Stimulated activated CD8-positive, alpha-beta memory T cell treated with anti-CD3 and anti-CD28 coated beads, Interleukin-15, amount 100 ng/mL, for 4 hours (primary cell): Measurements from ENCODE around the gene C2.
"Not testable (repeated sequence)": the region's sequence is repeated elsewhere in the genome, so short reads cannot be mapped to it uniquely, and the experiment has no call there.

Source experiments
- DNase-seq, 2 donors: peaks; one replicate each; pipeline ENCODE4 v3.0.0-alpha.2; 2020; ENCODE audit warnings: low read depth in 2 of 2

Gene C2

DNA sequence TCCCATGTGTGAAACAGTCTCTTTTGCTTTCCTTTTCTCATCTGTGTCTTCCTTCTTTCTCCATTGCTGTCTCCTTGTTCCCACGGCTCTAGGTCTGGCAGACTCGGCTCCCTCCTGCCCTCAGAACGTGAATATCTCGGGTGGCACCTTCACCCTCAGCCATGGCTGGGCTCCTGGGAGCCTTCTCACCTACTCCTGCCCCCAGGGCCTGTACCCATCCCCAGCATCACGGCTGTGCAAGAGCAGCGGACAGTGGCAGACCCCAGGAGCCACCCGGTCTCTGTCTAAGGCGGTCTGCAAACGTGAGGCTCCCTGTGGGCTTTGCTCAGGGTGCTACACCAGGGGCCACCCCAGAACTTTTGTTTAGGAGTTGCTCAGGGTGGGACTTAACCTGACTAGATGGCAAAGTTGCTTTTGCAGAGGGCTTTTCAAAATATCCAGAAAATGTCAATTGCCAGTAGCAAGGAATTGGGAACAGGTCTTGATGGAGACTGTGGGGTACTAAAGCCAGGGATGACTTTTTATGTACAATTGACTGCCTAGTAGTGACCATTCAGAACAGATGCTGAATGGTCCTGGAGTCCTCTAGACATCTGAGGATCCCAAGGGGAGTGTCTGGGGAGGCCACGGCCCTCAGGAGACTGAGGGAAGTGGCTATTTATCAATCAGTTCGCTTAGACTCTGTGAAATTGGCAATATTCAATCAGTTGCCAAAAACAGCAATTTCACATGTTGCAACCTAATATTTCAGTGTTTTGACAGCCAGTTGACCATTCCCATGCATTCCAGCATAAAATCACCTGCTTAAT is 550 bp downstream of the C2 start:
- no peak for DNase-seq

DNA sequence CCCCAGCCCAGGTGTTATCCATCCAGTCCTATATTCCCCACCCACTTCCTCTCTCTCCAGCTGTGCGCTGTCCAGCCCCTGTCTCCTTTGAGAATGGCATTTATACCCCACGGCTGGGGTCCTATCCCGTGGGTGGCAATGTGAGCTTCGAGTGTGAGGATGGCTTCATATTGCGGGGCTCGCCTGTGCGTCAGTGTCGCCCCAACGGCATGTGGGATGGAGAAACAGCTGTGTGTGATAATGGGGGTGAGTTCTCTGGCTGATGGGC is 1.1 kb downstream of the C2 start:
- DNase-seq, result no peak

DNA sequence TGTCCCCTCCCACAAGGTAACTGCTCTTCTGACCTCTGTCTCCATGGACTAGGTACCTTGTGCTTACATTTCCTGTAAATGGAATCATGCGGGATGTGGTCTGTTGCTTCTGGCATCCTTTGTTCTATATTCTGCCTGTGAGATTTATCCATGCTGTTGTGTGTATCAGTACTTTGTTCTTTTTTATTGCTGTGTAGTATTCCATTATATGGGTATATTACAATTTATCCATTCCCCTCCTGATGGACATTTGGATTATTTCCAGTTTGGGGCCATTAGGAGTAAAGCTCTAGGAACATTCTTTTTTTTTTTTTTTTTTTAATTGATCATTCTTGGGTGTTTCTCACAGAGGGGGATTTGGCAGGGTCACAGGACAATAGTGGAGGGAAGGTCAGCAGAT is 3.4 kb downstream of the C2 start:
- DNase-seq, result no peak

DNA sequence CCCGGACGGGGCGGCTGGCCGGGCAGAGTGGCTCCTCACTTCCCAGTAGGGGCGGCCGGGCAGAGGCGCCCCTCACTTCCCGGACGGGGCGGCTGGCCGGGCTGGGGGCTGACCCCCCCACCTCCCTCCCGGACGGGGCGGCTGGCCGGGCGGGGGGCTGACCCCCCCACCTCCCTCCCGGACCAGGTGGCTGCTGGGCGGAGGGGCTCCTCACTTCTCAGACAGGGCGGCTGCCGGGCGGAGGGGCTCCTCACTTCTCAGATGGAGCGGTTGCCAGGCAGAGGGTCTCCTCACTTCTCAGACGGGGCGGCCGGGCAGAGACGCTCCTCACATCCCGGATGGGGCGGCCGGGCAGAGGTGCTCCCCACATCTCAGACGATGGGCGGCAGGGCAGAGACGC is 4.6 kb downstream of the C2 start:
- not testable (repeated sequence) for DNase-seq

DNA sequence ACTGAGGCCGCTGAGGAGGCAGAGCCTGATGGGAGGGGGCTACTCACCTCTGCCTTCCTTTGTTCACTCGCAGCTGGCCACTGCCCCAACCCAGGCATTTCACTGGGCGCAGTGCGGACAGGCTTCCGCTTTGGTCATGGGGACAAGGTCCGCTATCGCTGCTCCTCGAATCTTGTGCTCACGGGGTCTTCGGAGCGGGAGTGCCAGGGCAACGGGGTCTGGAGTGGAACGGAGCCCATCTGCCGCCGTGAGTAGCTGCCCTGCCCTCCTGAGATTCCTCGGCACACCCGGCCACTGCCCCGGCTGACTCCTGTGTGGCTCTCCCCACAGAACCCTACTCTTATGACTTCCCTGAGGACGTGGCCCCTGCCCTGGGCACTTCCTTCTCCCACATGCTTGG is 6.0 kb downstream of the C2 start:
- DNase-seq, result no peak

DNA sequence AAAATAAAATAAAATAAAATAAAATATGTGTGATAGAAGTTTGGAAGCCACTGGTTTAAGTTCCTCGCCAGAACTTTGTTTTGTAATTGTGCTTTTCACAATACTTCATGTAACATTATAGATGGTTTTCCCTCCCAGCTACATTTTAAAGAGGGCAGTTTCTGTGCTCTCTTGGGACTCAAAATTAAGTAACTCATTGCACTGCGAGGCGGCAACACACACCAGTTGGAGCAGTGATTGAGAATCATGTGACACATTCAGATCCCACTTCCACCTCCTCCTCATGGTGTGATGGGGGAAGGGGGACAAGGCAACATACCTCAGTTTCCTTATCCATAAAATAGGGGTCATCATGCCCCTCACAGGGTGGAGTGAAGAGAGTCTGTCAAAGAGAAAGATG is 7.5 kb downstream of the C2 start:
- no peak for DNase-seq

DNA sequence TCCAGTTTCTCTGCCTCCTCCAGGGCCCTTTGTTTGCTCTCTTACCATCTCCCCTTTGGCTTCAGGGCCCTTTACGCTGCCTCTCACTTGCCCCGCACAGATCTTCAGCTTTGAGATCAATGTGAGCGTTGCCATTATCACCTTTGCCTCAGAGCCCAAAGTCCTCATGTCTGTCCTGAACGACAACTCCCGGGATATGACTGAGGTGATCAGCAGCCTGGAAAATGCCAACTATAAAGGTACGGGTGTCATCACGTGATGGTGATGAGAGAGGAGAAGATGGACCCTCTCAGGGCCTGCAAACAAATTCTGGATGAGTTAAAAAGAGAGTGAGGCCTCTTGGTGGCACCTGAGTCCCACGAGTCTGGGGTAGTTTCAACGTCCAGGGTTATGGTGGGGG is 8.3 kb downstream of the C2 start:
- DNase-seq, result no peak

DNA sequence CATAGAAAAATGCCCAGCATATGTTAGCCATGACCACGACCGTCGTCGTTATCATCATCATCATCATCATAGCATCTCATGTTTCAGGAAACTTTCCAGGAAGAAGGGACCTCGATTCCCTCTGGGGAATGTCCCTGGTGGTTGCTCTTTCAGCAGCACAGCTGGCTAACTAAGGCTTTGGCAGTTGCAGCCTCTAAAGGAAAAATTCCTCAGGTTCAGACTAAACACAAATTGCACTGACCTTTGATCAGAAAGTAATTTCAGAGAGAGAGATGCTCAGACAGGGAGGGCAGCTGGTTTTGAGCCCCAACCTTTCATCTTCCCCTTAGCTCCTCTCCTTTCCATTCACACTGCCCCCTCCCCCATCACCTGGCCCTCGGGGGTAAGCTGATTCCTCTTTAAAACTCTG is 12.7 kb downstream of the C2 start:
- no peak for DNase-seq

DNA sequence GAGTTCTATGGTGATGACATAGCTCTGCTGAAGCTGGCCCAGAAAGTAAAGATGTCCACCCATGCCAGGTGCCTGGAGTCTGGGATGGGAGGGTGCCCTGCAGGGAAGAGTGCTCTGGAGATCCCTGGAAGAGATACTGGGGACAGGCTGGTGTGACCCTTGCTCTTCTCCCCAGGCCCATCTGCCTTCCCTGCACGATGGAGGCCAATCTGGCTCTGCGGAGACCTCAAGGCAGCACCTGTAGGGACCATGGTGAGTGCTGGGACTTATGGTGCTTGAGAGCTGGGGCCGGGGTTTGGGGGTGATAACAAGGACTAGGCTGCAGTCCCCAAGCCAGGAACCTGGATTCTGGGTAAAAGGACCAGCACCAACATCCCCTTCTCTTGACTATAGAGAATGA is 16.2 kb downstream of the C2 start:
- DNase-seq, result no peak

DNA sequence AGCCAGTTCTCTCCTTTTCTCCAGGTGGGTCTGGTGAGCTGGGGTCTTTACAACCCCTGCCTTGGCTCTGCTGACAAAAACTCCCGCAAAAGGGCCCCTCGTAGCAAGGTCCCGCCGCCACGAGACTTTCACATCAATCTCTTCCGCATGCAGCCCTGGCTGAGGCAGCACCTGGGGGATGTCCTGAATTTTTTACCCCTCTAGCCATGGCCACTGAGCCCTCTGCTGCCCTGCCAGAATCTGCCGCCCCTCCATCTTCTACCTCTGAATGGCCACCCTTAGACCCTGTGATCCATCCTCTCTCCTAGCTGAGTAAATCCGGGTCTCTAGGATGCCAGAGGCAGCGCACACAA is 17.6 kb downstream of the C2 start:
- no peak for DNase-seq

DNA sequence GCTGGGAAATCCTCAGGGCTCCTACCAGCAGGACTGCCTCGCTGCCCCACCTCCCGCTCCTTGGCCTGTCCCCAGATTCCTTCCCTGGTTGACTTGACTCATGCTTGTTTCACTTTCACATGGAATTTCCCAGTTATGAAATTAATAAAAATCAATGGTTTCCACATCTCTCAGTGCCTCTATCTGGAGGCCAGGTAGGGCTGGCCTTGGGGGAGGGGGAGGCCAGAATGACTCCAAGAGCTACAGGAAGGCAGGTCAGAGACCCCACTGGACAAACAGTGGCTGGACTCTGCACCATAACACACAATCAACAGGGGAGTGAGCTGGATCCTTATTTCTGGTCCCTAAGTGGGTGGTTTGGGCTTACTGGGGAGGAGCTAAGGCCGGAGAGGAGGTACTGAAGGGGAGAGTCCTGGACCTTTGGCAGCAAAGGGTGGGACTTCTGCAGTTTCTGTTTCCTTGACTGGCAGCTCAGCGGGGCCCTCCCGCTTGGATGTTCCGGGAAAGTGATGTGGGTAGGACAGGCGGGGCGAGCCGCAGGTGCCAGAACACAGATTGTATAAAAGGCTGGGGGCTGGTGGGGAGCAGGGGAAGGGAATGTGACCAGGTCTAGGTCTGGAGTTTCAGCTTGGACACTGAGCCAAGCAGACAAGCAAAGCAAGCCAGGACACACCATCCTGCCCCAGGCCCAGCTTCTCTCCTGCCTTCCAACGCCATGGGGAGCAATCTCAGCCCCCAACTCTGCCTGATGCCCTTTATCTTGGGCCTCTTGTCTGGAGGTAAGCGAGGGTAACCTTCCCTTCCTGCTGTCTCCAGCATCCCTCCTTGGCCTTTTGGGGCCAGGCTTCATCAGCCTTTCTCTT is 18.2 kb downstream of the C2 start, which contains the start of gene CFB:
Gene CFB (plus strand): TSS at position 589 of the 863 bp plus-strand sequence. CDS start 127 bp downstream, at position 716.
- DNase-seq, result no peak

DNA sequence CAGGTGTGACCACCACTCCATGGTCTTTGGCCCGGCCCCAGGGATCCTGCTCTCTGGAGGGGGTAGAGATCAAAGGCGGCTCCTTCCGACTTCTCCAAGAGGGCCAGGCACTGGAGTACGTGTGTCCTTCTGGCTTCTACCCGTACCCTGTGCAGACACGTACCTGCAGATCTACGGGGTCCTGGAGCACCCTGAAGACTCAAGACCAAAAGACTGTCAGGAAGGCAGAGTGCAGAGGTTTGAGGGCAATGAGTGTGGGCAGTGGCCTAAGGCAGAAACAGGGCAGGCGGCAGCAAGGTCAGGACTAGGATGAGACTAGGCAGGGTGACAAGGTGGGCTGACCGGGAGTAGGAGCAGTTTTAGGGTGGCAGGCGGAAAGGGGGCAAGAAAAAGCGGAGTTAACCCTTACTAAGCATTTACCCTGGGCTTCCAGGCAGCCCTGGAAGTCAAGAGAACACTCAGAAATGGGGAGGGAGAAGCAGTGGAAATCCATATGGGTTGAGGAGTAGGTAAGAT is 18.9 kb downstream of the C2 start:
- no peak for DNase-seq

DNA sequence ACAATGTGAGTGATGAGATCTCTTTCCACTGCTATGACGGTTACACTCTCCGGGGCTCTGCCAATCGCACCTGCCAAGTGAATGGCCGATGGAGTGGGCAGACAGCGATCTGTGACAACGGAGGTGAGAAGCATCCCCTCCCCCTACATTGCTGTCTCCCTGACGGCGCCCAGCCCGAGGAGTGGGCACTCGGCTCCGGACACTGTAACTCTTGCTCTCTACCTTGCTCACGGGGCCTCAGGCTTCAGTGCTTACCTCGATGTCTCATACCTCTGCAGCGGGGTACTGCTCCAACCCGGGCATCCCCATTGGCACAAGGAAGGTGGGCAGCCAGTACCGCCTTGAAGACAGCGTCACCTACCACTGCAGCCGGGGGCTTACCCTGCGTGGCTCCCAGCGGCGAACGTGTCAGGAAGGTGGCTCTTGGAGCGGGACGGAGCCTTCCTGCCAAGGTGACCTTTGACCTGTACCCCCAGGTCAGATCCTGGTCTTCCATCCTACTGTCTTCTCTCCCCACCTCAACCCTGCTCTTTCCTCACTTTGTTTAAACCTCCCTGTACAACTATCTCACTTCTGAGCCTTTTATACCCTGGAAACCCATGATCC is 19.7 kb downstream of the C2 start:
- DNase-seq, result no peak

DNA sequence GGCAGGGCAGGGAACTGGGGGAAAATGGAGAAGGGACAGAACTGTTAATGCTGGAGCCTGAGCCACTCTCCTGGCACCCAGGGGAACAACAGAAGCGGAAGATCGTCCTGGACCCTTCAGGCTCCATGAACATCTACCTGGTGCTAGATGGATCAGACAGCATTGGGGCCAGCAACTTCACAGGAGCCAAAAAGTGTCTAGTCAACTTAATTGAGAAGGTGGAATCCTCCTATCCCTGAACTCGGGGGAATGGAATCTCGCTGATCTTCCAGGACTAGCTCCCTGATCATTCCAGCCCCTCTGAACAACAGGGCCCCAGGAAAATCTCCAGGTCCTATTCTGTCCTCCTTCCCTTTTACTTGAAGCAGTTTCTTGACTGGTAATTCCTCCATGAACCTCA is 20.3 kb downstream of the C2 start:
- no peak for DNase-seq

DNA sequence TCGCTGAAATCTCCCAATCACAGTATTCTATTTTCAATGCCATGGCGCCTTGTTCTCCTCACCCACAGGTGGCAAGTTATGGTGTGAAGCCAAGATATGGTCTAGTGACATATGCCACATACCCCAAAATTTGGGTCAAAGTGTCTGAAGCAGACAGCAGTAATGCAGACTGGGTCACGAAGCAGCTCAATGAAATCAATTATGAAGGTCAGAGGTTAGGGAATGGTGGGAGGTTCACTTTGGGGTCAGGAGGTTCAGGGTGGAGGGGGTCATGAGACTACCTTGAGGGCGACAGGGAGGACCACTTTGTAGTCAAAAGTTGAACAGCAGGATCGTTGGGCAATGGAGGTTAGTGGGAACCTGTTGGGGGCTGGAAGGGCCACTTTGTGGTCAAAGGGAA is 20.8 kb downstream of the C2 start:
- DNase-seq, result no peak

DNA sequence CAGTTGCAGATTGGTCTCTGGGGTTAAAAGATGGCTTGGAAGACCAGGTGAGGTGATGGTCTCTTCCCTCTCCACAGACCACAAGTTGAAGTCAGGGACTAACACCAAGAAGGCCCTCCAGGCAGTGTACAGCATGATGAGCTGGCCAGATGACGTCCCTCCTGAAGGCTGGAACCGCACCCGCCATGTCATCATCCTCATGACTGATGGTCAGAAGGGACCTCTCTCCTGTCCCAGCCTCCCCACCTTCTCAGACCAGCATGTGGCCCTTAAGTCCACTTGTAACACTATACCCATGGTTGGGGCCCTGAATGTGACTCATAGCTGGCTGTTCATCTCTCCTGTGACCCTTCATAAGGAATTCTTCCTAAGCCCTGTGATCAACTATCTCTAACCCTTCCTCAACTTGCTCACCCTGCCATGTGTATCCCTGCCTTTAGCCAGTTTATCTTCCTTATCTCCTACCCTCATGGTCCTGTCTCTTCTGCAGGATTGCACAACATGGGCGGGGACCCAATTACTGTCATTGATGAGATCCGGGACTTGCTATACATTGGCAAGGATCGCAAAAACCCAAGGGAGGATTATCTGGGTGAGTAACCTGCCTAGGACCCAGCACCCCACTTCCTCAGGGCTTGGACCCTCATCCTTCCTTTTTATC is 21.4 kb downstream of the C2 start:
- DNase-seq, result no peak

DNA sequence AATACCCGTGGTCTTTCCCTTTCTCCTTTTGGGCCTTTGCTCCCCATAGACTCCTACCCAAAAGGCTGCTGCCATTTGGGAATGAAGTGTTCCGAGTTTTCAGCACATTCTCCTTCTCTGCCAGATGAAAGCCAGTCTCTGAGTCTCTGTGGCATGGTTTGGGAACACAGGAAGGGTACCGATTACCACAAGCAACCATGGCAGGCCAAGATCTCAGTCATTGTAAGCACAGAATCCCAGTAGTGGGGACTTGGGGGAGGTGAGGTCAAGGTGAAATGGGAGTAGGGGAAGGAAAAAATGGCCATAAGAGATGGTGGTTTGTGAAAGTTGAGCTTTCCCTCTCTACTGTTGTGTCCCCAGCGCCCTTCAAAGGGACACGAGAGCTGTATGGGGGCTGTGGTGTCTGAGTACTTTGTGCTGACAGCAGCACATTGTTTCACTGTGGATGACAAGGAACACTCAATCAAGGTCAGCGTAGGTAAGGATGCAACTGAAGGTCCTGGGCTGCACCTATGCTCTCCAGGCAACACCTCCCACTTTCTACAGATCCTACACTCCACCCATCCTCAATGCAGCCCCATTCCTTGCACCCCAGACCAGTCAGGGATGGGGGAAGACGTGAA is 22.5 kb downstream of the C2 start:
- DNase-seq, result no peak

DNA sequence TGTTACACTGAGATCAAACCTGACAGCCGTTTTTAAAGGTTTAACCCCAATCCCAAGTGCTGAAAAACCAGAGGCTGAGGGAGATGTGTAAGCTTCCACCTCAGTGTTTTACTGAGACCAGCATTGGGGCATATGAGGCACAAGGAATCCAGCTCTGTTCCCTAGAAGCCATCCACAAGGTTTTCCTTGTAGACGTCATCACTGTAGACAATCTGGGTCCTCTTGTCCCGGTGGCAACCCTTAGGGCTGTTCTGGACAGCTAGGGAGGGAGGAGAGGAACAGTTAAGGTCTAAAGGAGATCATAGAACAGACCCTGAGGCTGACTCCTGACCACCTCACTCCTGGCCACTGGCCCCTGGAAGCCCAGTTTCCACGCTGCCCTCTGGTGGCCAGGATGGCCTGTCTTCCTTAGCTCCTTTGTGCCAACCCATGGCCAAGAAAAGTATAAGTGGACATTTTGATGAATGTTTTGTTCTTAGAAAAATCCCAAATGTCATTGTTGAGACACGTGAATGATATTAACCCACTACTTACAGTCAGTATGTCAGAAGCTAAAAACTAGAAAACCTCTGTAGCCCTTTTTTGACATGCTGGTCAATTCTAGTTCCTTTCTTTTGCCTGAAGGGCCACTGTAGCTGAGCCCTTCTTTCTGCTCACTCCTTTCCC is 24.8 kb downstream of the C2 start:
- no peak for DNase-seq

DNA sequence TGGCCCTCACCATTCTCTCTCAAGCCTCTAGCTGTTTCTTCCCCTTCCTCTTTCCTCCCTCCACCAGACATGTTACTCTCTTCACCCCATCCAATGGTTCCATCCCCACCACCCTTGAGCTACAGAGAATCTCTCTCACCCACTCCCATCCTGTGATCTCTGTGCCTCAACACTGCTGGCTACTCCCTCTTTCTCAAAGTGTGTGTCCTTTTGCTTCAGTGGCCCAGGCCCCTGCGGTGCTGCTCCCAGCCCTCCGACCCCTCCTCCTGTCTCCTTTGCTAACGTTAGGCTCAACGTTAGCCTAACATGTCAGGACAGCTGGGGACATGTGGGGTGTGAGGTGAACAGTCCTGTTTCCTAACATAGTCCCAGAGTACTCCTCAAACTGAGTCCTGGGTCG is 25.4 kb downstream of the C2 start:
- no peak for DNase-seq

DNA sequence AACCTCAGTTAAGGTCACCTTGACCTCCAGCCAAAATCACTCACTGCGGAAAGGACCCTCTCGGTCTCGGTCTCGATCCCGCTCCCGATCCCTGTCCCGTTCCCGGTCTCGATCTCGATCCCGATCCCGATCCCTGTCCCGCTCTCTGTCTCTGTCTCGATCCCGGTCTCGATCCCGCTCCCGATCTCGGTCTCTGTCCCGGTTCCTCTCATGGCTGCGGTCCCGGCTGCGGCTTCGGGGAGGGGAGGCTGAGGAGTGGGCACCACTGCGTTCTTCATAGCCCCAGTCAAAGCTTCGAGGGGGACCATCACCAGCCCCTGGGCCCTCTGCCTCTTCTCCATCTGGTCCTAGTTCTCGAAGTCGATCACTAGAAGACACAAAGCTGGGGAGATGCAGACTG is 27.0 kb downstream of the C2 start:
- DNase-seq, result no peak

DNA sequence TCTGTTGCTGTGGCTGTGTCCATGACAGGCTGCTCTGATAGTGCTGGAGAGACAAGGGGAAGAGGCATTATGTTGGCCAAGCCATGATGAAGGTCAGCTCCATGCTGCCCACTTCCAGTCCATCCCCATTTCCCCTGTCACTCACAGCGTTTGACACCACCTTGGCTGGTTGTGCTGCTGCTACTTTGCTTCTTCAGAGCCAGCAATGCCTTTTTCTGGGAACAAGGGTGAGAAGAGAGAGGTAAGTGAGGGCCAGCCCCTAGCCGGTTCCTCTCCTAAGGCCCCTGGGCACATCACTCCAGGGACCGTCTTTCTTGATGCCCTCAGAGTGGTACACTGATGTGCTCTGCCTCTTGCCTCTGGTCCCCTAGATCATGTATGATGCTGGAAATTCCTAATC is 29.3 kb downstream of the C2 start:
- DNase-seq, result no peak
